ENCODE results near the gene CYRIA.

GRCh38 chr2:16709769-16710168, 44.1 kb upstream of the CYRIA start:
- no peak for TF ChIP-seq GATA3 (IDR thresholded peaks at IDR 0.05; ENCODE audit: low read depth, low read length)
- TF ChIP-seq GATA2 (IDR thresholded peaks at IDR 0.05; ENCODE audit: low read depth, low read length): no peak

Data from SH-SY5Y (cell line).